ENCODE results near the gene RASA3. TPM values are rescaled to one million over a fixed set of nuclear protein-coding genes. Genes with fewer than 3 reads are reported as not detected.
A peak's percentile ranks its signal among the peaks of the same experiment; 100 is the strongest.
"Not testable (repeated sequence)": the region's sequence is repeated elsewhere in the genome, so short reads cannot be mapped to it uniquely, and the experiment has no call there.

Gene RASA3
- total and polyA plus RNA-seq, 11 donors: 4.8 to 24.2 (median 9.7) TPM

GRCh38 chr13:114151031-114151430 lies 18.6 kb upstream of the RASA3 start:
- Histone ChIP-seq H3K9me3 (no peaks in the 10 kb centered on the region), H3K4me3 (no peak overlapping the region), H3K27ac (peak overlapping the region in 1 of 12 donors; percentile 33), H3K36me3 (no peaks in the 10 kb centered on the region), H3K27me3 (no peaks in the 10 kb centered on the region), H3K4me1 (peaks cover 0 to 26% (median 0%) of the 10 kb centered on the region in 12 donors)
- ATAC-seq (no peak), DNase-seq (no peak)
- WGBS, 4 donors: 59 to 76% (median 71%) methylated on average over 6 to 10 of the region's 10 CpGs
- TF ChIP-seq POLR2A (IDR thresholded peaks at IDR 0.05): no peak
- no peak for TF ChIP-seq CTCF (IDR thresholded peaks at IDR 0.05)
- intact Hi-C loops (cut with DNase I): no loop called here

GRCh38 chr13:114149774-114150740 lies 17.6 kb upstream of the RASA3 start:
- DNase-seq (no peak), ATAC-seq (no peak)
- no peaks in the 10 kb centered on the region for H3K9me3 ChIP-seq
- intact Hi-C loops (cut with DNase I): loop anchor here in 1 of 10 donors (5.0 kb wide), 1 partner anchor 718 kb away; no protein-coding TSS in a partner anchor
- no peaks in the 10 kb centered on the region for H3K27me3 ChIP-seq
- H3K4me1 ChIP-seq: peaks cover 0 to 26% (median 0%) of the 10 kb centered on the region in 12 donors
- 84 to 89% (median 86%) methylated on average over 12 of the region's 12 CpGs for WGBS, 4 donors
- no peaks in the 10 kb centered on the region for H3K36me3 ChIP-seq
- peak overlapping the region in 1 of 12 donors; percentile 33 for H3K27ac ChIP-seq
- TF ChIP-seq POLR2A (IDR thresholded peaks at IDR 0.05): no peak
- no peak for TF ChIP-seq CTCF (IDR thresholded peaks at IDR 0.05)
- no peak overlapping the region for H3K4me3 ChIP-seq

DNA sequence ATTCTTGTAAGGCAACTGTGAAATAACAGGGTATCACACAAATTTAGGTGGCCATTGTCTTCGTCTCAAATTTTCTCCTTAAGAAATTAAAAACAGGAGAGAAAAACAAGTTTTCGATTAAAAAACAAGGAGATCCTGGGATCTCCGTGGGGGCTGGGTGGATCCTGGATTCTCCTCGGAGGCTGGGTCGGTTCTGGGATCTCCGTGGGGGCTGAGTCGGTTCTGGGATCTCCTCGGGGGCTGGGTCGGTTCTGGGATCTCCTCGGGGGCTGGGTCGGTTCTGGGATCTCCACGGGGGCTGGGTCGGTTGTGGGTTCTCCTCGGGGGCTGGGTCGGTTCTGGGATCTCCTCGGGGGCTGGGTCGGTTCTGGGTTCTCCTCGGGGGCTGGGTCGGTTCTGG lies 16.5 kb upstream of the RASA3 start:
- not testable (repeated sequence) for H3K4me3 ChIP-seq, DNase-seq, H3K36me3 ChIP-seq, H3K9me3 ChIP-seq, H3K27ac ChIP-seq, H3K27me3 ChIP-seq, ATAC-seq
- H3K4me1 ChIP-seq: peaks cover 0 to 34% (median 0%) of the 10 kb centered on the region in 12 donors
- WGBS, 4 donors: 89 to 94% (median 90%) methylated on average over 17 to 19 of the region's 19 CpGs
- intact Hi-C loops (cut with DNase I): loop anchor here in 1 of 10 donors (5.0 kb wide), 1 partner anchor 717 kb away; no protein-coding TSS in a partner anchor

DNA sequence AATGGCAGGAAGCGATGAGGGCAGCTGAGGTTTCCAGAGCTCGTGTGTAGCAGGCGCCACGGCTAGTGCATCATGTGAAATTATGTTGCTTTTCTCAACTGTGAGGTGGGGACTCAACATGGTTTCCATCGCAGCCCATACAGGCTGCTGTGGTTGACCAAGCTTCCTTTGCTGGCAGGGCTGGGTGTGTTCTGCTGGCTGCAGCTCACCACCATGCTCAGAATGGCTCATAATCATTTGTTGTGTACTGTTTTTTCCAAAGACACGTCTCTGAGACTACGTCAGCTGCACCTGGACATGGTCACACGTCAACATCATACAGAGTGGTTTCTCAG lies 16.1 kb upstream of the RASA3 start:
- peak overlapping the region in 1 of 12 donors; percentile 72 for H3K27ac ChIP-seq
- H3K4me1 ChIP-seq: peaks cover 0 to 38% (median 0%) of the 10 kb centered on the region in 12 donors
- ATAC-seq (peak in 2 of 4 donors; percentile 23 to 41), DNase-seq (peak in 1 of 5 donors; percentile 8)
- H3K4me3 ChIP-seq: no peak overlapping the region
- H3K9me3 ChIP-seq: no peaks in the 10 kb centered on the region
- H3K27me3 ChIP-seq: no peaks in the 10 kb centered on the region
- H3K36me3 ChIP-seq: no peaks in the 10 kb centered on the region
- WGBS, 4 donors: 59 to 87% (median 68%) methylated on average over 8 of the region's 8 CpGs
- intact Hi-C loops (cut with DNase I): loop anchor here in 1 of 10 donors (5.0 kb wide), 1 partner anchor 716 kb away; no protein-coding TSS in a partner anchor
- no peak for TF ChIP-seq CTCF (IDR thresholded peaks at IDR 0.05)
- TF ChIP-seq POLR2A (IDR thresholded peaks at IDR 0.05): no peak
